CD1c-positive myeloid dendritic cell (primary cell): ENCODE measurements around the gene CD4.
"Not testable (repeated sequence)": the region's sequence is repeated elsewhere in the genome, so short reads cannot be mapped to it uniquely, and the experiment has no call there.

Experiments
- DNase-seq: peaks from one replicate; pipeline ENCODE4 v3.0.0-alpha.2; 2016; ENCODE audit errors: extremely low spot score

CD4 gene

GRCh38 chr12:6868211-6869048, 79.1 kb downstream of the CD4 start:
- DNase-seq: no peak

GRCh38 chr12:6869049-6870021, 80.0 kb downstream of the CD4 start:
- peak; percentile 86 for DNase-seq

GRCh38 chr12:6870304-6870703, 81.0 kb downstream of the CD4 start:
- not testable (repeated sequence) for DNase-seq
